CD4-positive, alpha-beta T cell treated with Interleukin-4 for 1 hour (primary cell): ENCODE results near the gene RDH11.
"Not testable (repeated sequence)": the region's sequence is repeated elsewhere in the genome, so short reads cannot be mapped to it uniquely, and the experiment has no call there.

Experiments
- DNase-seq, 2 donors: peaks; one replicate each; pipeline ENCODE4 v3.0.0-alpha.2; 2020 to 2022

The RDH11 gene

GRCh38 chr14:67701492-67701891 is 5.9 kb upstream of the RDH11 start, which contains the start of gene RDH12:
TSS of gene RDH12 (plus strand) at chr14:67701886. CDS start at chr14:67722643, 20,757 bp downstream.
- DNase-seq = not testable (repeated sequence)

GRCh38 chr14:67698179-67698578 is 2.6 kb upstream of the RDH11 start:
- DNase-seq = no peak

GRCh38 chr14:67697006-67697405 is 1.4 kb upstream of the RDH11 start:
- DNase-seq = no peak

- DNase-seq = peak; percentile 65 to 76
Measured at GRCh38 chr14:67694791-67695393, 672 bp downstream of the RDH11 start.

GRCh38 chr14:67690011-67690410 is 5.6 kb downstream of the RDH11 start:
- no peak for DNase-seq

- no peak for DNase-seq
Measured at GRCh38 chr14:67683842-67684241, 11.7 kb downstream of the RDH11 start.

- peak in 1 of 2 donors; percentile 55 for DNase-seq
Measured at GRCh38 chr14:67680941-67681340, 14.6 kb downstream of the RDH11 start.

- DNase-seq = peak in 1 of 2 donors; percentile 21
Measured at GRCh38 chr14:67680121-67680602, 15.4 kb downstream of the RDH11 start.

GRCh38 chr14:67679006-67679405 is 16.6 kb downstream of the RDH11 start:
- no peak for DNase-seq

GRCh38 chr14:67675219-67675582 is 20.4 kb downstream of the RDH11 start:
- no peak for DNase-seq

- DNase-seq = peak; percentile 73 to 81
Measured at GRCh38 chr14:67674480-67675218, 20.9 kb downstream of the RDH11 start, which contains the start of gene VTI1B. TSS of gene VTI1B (minus strand) at chr14:67674632. CDS start at chr14:67674489, 143 bp downstream.

- DNase-seq = peak; percentile 18 to 50
Measured at GRCh38 chr14:67674139-67674479, 21.5 kb downstream of the RDH11 start.

- DNase-seq = no peak
Measured at GRCh38 chr14:67673451-67673850, 22.1 kb downstream of the RDH11 start.

- DNase-seq = peak; percentile 17 to 47
Measured at GRCh38 chr14:67668559-67668958, 27.0 kb downstream of the RDH11 start.

GRCh38 chr14:67666750-67667449 is 28.7 kb downstream of the RDH11 start:
- peak; percentile 49 to 70 for DNase-seq

GRCh38 chr14:67665868-67666267 is 29.7 kb downstream of the RDH11 start:
- DNase-seq = no peak

GRCh38 chr14:67663633-67664032 is 31.9 kb downstream of the RDH11 start:
- DNase-seq = no peak

- no peak for DNase-seq
Measured at GRCh38 chr14:67653651-67654280, 41.8 kb downstream of the RDH11 start.

- no peak for DNase-seq
Measured at GRCh38 chr14:67652189-67652588, 43.4 kb downstream of the RDH11 start.

- DNase-seq = no peak
Measured at GRCh38 chr14:67650694-67651093, 44.9 kb downstream of the RDH11 start.

GRCh38 chr14:67650151-67650550 is 45.4 kb downstream of the RDH11 start:
- DNase-seq = no peak

GRCh38 chr14:67646131-67646530 is 49.4 kb downstream of the RDH11 start:
- DNase-seq = no peak

GRCh38 chr14:67645414-67645813 is 50.1 kb downstream of the RDH11 start:
- no peak for DNase-seq
